ENCODE results near the gene PCCA. TPM values are rescaled to one million over a fixed set of nuclear protein-coding genes. Genes with fewer than 3 reads are reported as not detected.

The PCCA gene
- total RNA-seq, 4 donors from 2014 or later, result 24.8 to 122 (median 53.0) TPM

DNA sequence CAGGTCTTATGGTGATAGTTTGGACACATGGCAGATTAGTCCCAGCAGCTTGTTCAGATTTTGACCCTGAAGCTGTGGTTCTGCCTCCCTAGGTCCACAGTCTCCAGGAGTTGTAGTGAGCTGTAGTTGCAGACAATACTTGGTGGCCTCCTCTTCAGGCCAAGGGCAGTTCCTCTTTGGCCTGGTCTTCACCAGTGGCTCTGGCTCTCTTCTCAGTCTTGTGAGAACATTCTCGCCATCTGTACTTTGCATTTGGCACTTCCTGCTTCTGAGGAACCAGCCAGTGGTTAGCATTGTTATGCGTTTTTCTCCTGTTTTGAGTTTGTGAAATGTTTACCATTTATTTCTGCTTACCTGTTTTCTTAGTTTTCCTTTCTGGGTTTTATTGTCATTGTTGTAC lies 40.7 kb downstream of the PCCA start:
- Histone ChIP-seq H3K36me3 (no peaks in the 10 kb centered on the region), H3K4me3 (no peak overlapping the region), H3K9me3 (no peaks in the 10 kb centered on the region), H3K4me1 (peaks cover 0 to 4% of the 10 kb centered on the region in 2 donors), H3K27me3 (no peaks in the 10 kb centered on the region), H3K27ac (no peak overlapping the region)
- intact Hi-C loops (cut with DNase I; ENCODE audit: low total_unique reads), result no loop called here
- DNase-seq, result no peak
- no peak for TF ChIP-seq POLR2A (IDR thresholded peaks at IDR 0.05)
- no peak for TF ChIP-seq CTCF (IDR thresholded peaks at IDR 0.05)

- H3K36me3 ChIP-seq, result no peaks in the 10 kb centered on the region
- TF ChIP-seq CTCF (IDR thresholded peaks at IDR 0.05) (no peak), POLR2A (IDR thresholded peaks at IDR 0.05) (no peak)
- peaks cover 0 to 4% of the 10 kb centered on the region in 2 donors for H3K4me1 ChIP-seq
- no peak overlapping the region for H3K27ac ChIP-seq
- H3K27me3 ChIP-seq, result no peaks in the 10 kb centered on the region
- intact Hi-C loops (cut with DNase I; ENCODE audit: low total_unique reads), result no loop called here
- no peak overlapping the region for H3K4me3 ChIP-seq
- no peak for DNase-seq
- H3K9me3 ChIP-seq, result no peaks in the 10 kb centered on the region
These were observed 41.2 kb downstream of the PCCA start for GRCh38 chr13:100130092-100130491.

- intact Hi-C loops (cut with DNase I; ENCODE audit: low total_unique reads), result no loop called here
- H3K9me3 ChIP-seq, result no peaks in the 10 kb centered on the region
- H3K4me1 ChIP-seq, result peaks cover 0 to 4% of the 10 kb centered on the region in 2 donors
- no peak for DNase-seq
- no peak overlapping the region for H3K27ac ChIP-seq
- no peak overlapping the region for H3K4me3 ChIP-seq
- H3K36me3 ChIP-seq, result no peaks in the 10 kb centered on the region
- H3K27me3 ChIP-seq, result no peaks in the 10 kb centered on the region
- TF ChIP-seq CTCF (IDR thresholded peaks at IDR 0.05) (no peak), POLR2A (IDR thresholded peaks at IDR 0.05) (no peak)
These were observed 42.1 kb downstream of the PCCA start for GRCh38 chr13:100130930-100131511.

GRCh38 chr13:100131863-100132574 lies 43.1 kb downstream of the PCCA start:
- no peak overlapping the region for H3K4me3 ChIP-seq
- no peaks in the 10 kb centered on the region for H3K9me3 ChIP-seq
- H3K36me3 ChIP-seq, result no peaks in the 10 kb centered on the region
- H3K4me1 ChIP-seq, result peaks cover 0 to 4% of the 10 kb centered on the region in 2 donors
- no peaks in the 10 kb centered on the region for H3K27me3 ChIP-seq
- TF ChIP-seq CTCF (IDR thresholded peaks at IDR 0.05), result no peak
- no peak for TF ChIP-seq POLR2A (IDR thresholded peaks at IDR 0.05)
- H3K27ac ChIP-seq, result no peak overlapping the region
- intact Hi-C loops (cut with DNase I; ENCODE audit: low total_unique reads), result no loop called here
- no peak for DNase-seq

DNA sequence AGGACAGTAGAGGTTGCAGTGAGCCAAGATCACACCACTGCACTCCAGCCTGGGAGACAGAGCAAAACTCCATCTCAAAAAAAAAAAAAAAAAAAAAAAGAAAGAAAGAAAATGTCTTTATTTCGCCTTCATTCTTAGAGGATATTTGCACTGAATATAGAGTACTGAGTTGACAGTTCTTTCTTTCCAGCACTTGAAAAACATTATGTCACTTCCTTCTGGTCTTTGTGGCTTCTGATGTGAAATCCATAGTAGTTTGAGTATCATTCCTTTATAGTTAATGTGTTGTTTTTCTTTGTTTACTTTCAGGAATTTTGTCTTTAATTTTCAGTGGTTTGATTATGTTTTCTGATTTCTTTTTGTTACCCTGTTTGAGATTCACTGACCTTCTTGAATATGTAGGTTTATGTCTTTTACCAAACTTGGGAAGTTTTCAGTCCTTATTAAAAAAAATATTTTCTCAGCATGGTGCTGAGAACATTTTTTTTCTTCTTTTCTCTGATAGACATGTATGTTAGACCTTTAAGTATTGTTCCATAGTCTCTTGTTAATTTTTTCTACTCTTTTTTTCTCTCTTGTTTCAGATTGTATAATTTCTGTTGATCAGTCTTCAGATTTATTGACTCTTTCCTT lies 50.1 kb downstream of the PCCA start:
- Histone ChIP-seq H3K9me3 (no peaks in the 10 kb centered on the region), H3K36me3 (no peaks in the 10 kb centered on the region), H3K27me3 (no peaks in the 10 kb centered on the region), H3K27ac (no peak overlapping the region), H3K4me3 (no peak overlapping the region), H3K4me1 (no peaks in the 10 kb centered on the region)
- intact Hi-C loops (cut with DNase I; ENCODE audit: low total_unique reads), result no loop called here
- TF ChIP-seq POLR2A (IDR thresholded peaks at IDR 0.05), result no peak
- no peak for TF ChIP-seq CTCF (IDR thresholded peaks at IDR 0.05)
- DNase-seq, result no peak
